SU-DHL-6 (cell line): ENCODE results near the gene TIMD4.

Experiments
- H2AFZ ChIP-seq: fragments of 200-600 bp; sonication (generic); 2 replicates; pipeline ENCODE4 v1.6.1; 2014; ENCODE audit warnings: low read depth, mild to moderate bottlenecking, moderate library complexity, mixed read lengths, antibody characterized with exemption, low read length; ENCODE audit not compliant: severe bottlenecking
- H3F3A ChIP-seq: fragments of 200-600 bp; shearing (Covaris generic); 2 replicates; pipeline ENCODE4 v1.6.0; 2016; ENCODE audit warnings: antibody characterized with exemption, mild to moderate bottlenecking; ENCODE audit not compliant: insufficient read depth
- H3K27ac ChIP-seq: fragments of 200-600 bp; sonication (generic); 2 replicates; pipeline ENCODE4 v1.5.1; 2016; ENCODE audit warnings: low read depth, mild to moderate bottlenecking, low read length, moderate library complexity, mixed read lengths
- H3K27me3 ChIP-seq: fragments of 200-600 bp; sonication (generic), shearing (Covaris generic); 2 replicates; pipeline ENCODE4 v1.6.0; 2014; ENCODE audit warnings: mild to moderate bottlenecking, low read length
- H3K36me3 ChIP-seq: fragments of 200-600 bp; sonication (generic); 2 replicates; pipeline ENCODE4 v1.6.1; 2014; ENCODE audit warnings: mild to moderate bottlenecking, low read length, mixed read lengths
- H3K4me2 ChIP-seq: fragments of 300-600, 200-600 bp; shearing (Covaris generic), sonication (generic); 2 replicates; pipeline ENCODE4 v1.6.0; 2014; ENCODE audit warnings: low read length, low read depth, mild to moderate bottlenecking; ENCODE audit not compliant: poor library complexity, severe bottlenecking
- H3K4me3 ChIP-seq: fragments of 200-600 bp; sonication (generic); 2 replicates; pipeline ENCODE4 v1.5.1; 2014; ENCODE audit warnings: antibody characterized with exemption, low read length, mild to moderate bottlenecking, mixed read lengths; ENCODE audit not compliant: insufficient read depth, poor library complexity, severe bottlenecking
- H3K79me2 ChIP-seq: fragments of 200-600 bp; sonication (generic); 2 replicates; pipeline ENCODE4 v1.6.1; 2014; ENCODE audit warnings: mild to moderate bottlenecking, low read length, moderate library complexity; ENCODE audit not compliant: insufficient read depth
- H3K9ac ChIP-seq: fragments of 200-600 bp; sonication (generic); 2 replicates; pipeline ENCODE4 v1.7.0; 2014; ENCODE audit warnings: mild to moderate bottlenecking, low read length
- H3K9me2 ChIP-seq: fragments of 200-600 bp; sonication (generic); replicated peaks from 2 replicates; pipeline ENCODE4 v1.6.1; 2014; ENCODE audit warnings: low read length; ENCODE audit not compliant: insufficient read depth
- H3K9me3 ChIP-seq: fragments of 200-600 bp; sonication (generic); 2 replicates; pipeline ENCODE4 v1.6.1; 2014; ENCODE audit warnings: low read length, mixed read lengths; ENCODE audit not compliant: insufficient read depth
- H4K20me1 ChIP-seq: fragments of 200-600 bp; sonication (generic); 2 replicates; pipeline ENCODE4 v1.6.1; 2014; ENCODE audit warnings: low read depth, mild to moderate bottlenecking, antibody characterized with exemption, low read length, moderate library complexity, mixed read lengths
- EZH2phosphoT487 ChIP-seq: fragments of 200-600 bp; sonication (generic), shearing (Covaris generic); conservative IDR thresholded peaks from 2 replicates; pipeline ENCODE4 v1.6.1; 2018; ENCODE audit warnings: mild to moderate bottlenecking, antibody characterized with exemption, low read length, moderate library complexity, mixed read lengths
- TF ChIP-seq, protein P1 (sequence below): fragments of 200-600 bp; sonication (generic); IDR thresholded peaks from one replicate; pipeline ENCODE4 v1.5.1; 2017; ENCODE audit warnings: antibody characterized with exemption, mild to moderate bottlenecking, low read length, moderate library complexity; ENCODE audit not compliant: insufficient read depth, poor library complexity, severe bottlenecking

The TIMD4 gene

DNA sequence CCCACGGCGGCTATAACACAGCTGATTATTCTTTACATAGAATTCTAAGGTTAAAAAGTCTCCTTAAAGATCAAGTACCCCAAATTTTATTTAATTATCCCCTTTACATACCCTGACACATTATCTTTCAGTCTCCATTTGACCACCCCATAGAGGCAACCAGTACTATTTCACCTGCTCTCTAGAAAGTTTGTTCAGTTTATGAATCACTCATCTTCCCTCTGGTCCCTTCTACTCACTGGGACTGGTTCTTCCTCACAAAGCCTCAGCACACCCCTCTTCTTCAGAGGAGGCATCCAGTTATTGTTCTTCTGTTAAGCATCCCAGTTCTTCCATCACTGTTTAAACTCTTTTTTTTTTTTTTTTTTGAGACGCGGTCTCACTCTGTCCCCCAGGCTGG lies 70.2 kb downstream of the TIMD4 start:
- peak overlapping the region; percentile 49 for H3K4me2 ChIP-seq
- H3K4me3 ChIP-seq = no peak overlapping the region
- H3K36me3 ChIP-seq = no peaks in the 10 kb centered on the region
- H4K20me1 ChIP-seq = no peaks in the 10 kb centered on the region
- TF ChIP-seq, protein P1, sequence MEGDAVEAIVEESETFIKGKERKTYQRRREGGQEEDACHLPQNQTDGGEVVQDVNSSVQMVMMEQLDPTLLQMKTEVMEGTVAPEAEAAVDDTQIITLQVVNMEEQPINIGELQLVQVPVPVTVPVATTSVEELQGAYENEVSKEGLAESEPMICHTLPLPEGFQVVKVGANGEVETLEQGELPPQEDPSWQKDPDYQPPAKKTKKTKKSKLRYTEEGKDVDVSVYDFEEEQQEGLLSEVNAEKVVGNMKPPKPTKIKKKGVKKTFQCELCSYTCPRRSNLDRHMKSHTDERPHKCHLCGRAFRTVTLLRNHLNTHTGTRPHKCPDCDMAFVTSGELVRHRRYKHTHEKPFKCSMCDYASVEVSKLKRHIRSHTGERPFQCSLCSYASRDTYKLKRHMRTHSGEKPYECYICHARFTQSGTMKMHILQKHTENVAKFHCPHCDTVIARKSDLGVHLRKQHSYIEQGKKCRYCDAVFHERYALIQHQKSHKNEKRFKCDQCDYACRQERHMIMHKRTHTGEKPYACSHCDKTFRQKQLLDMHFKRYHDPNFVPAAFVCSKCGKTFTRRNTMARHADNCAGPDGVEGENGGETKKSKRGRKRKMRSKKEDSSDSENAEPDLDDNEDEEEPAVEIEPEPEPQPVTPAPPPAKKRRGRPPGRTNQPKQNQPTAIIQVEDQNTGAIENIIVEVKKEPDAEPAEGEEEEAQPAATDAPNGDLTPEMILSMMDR = no peak
- no peak for TF ChIP-seq EZH2phosphoT487
- H3K9ac ChIP-seq = peak overlapping the region; percentile 47
- peak overlapping the region; percentile 91 for H3K27ac ChIP-seq
- no peaks in the 10 kb centered on the region for H3K9me3 ChIP-seq
- no peaks in the 10 kb centered on the region for H3K79me2 ChIP-seq
- no peaks in the 10 kb centered on the region for H3K9me2 ChIP-seq
- H3K27me3 ChIP-seq = no peaks in the 10 kb centered on the region
- peaks cover 20% of the 10 kb centered on the region for H3F3A ChIP-seq
- H2AFZ ChIP-seq = no peak overlapping the region

DNA sequence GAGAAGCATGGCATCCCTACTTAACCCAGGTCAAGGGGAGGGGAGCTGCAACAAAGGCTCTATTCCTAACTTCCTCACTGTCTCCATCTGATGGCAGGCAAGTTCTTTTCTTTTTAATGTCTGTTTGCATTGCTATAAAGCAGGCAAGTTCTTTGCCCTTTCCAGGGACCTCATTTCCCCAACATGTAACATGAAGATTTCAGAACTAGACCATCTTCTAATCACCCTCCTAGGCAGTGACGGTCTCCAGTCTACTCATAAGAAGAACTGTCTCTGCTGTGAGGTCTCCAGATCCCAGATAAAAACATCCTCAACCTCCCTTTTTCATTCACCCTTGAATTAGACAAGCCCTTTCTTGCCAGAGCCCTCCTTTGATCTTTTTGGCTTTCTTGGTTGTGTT lies 70.8 kb downstream of the TIMD4 start:
- Histone ChIP-seq H4K20me1 (no peaks in the 10 kb centered on the region), H3K27ac (peak overlapping the region; percentile 91), H3K4me3 (no peak overlapping the region), H3F3A (peaks cover 20% of the 10 kb centered on the region), H3K27me3 (no peaks in the 10 kb centered on the region), H3K9ac (peak overlapping the region; percentile 47), H3K4me2 (peak overlapping the region; percentile 49), H3K9me2 (no peaks in the 10 kb centered on the region), H3K36me3 (no peaks in the 10 kb centered on the region), H2AFZ (no peak overlapping the region), H3K9me3 (no peaks in the 10 kb centered on the region), H3K79me2 (no peaks in the 10 kb centered on the region)
- TF ChIP-seq, protein P1 = no peak
- TF ChIP-seq EZH2phosphoT487 = no peak

DNA sequence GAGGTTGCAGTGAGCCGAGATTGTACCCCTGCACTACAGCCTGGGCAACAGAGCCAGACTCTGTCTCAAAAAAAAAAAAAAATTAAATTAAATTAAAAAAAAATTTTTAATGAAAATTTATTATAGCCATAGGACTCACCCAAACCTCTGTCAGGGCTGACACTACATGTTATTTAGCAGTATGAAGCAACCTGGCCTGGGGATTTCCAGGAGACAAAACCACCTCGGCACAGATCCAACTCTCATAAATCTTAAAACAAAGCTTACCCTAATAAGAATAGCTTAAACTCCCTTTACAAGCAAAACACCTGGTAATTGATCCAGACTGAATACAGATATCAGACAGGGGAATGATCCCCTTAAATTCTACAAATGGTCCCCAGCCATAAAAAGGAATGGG lies 74.5 kb downstream of the TIMD4 start:
- Histone ChIP-seq H4K20me1 (no peaks in the 10 kb centered on the region), H2AFZ (no peak overlapping the region), H3K36me3 (no peaks in the 10 kb centered on the region), H3K9me3 (no peaks in the 10 kb centered on the region), H3K4me2 (peak overlapping the region; percentile 50), H3K4me3 (no peak overlapping the region), H3K9ac (peak overlapping the region; percentile 44; the same call in 1 of the 2 replicates), H3F3A (peaks cover 28% of the 10 kb centered on the region), H3K79me2 (peaks cover 9% of the 10 kb centered on the region; the same call in 1 of the 2 replicates), H3K27ac (peak overlapping the region; percentile 95), H3K27me3 (no peaks in the 10 kb centered on the region), H3K9me2 (no peaks in the 10 kb centered on the region)
- TF ChIP-seq, protein P1 = no peak
- TF ChIP-seq EZH2phosphoT487 = no peak
